ENCODE data around the gene RND3.

RND3 gene

GRCh38 chr2:150476809-150477302 lies 10.6 kb downstream of the RND3 start:
- H3K4me3 ChIP-seq (ENCODE audit: low read depth, low read length), result no peak overlapping the region

DNA sequence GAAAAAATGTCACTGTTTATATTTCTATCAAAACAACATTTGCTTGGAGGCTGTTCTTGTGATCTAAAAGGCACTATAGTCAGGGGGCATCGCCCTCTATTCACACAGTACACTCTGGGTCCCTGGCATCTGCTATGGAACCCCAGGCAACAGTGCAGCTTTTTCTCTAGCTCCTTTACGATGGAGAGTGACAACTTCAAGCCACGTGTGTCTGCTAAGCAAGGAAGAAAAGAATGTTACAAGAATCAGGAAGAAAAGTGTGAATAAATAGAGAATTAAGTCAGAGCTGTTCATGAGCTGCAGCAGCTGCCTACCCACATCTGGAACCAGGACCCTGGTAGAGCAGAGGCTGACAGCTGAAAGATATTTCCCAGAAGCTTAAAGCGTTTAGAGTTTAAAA lies 11.2 kb downstream of the RND3 start:
- no peak overlapping the region for H3K4me3 ChIP-seq (ENCODE audit: low read depth, low read length)

- H3K4me3 ChIP-seq (ENCODE audit: low read depth, low read length), result no peak overlapping the region
Observed at GRCh38 chr2:150475479-150476250, 11.8 kb downstream of the RND3 start.

DNA sequence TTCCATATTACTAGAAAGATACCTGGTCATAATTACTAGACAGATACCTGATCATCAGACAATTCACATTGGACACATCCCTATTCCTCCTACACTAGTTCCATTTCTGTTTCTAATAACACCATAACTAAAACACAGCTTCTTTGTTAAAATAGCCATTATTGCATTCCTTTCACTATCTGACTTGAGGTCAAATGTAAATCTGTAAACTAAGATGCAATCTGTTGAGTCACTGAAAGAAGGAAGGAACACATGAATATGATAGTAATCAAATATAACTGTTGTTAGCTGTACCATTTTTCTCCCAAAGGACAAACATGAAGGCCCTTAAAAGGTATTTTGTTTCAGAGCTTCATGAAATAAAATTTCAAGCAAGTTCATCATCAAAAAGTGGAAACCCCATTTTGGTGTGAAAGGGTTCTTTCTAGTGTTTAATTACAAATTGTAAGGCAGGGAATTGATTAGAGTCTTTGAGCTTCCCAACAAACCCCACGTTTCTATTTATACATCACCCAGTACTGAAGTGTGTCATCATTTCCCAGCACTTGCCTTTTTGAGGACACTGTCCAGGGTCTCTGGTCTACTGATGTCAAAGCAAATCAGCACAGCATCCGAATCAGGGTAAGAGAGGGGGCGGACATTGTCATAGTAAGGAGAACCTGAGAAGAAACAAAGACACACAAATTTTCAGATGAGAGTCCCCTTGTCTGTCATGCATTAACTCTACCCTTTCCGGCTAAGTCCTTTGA lies 13.0 kb downstream of the RND3 start:
- H3K4me3 ChIP-seq (ENCODE audit: low read depth, low read length), result no peak overlapping the region

- no peak overlapping the region for H3K4me3 ChIP-seq (ENCODE audit: low read depth, low read length)
Observed at GRCh38 chr2:150473767-150474166, 13.7 kb downstream of the RND3 start.

- no peak overlapping the region for H3K4me3 ChIP-seq (ENCODE audit: low read depth, low read length)
Observed at GRCh38 chr2:150472511-150472899, 15.0 kb downstream of the RND3 start.

DNA sequence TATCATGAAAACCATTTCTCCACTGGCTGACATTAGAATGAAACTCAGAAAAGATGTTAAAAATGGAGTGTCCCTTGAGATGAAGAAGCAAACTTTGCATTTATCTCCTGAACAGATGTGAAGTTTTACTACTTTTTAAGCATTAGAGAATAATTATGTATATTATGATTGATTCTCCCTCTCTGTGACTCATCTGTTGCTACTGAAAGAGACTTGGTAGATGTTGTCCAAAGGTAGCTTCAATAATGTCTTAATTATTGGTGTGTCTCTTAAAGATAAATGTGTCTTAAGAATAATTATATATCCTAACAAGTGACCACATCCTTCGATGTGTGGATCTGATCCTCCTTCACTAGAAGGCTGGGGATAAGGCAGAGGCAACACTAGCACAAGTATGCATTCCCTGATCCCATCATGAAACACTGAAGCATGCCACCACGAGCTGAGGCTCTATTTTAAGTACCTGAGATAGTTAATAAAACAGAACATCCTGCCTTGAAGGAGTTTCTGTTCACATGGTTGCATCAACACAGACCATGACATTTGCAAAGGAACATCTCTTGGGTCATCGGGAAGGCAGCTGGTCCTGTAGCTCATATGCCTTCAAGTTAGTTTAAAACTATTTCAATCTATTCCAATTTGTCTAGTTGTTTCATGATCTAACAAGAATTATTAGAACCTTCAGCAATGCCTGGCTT lies 15.5 kb downstream of the RND3 start:
- no peak overlapping the region for H3K4me3 ChIP-seq (ENCODE audit: low read depth, low read length)

GRCh38 chr2:150470435-150470834 lies 17.0 kb downstream of the RND3 start:
- no peak overlapping the region for H3K4me3 ChIP-seq (ENCODE audit: low read depth, low read length)

- H3K4me3 ChIP-seq (ENCODE audit: low read depth, low read length), result no peak overlapping the region
Observed at GRCh38 chr2:150469706-150470274, 17.7 kb downstream of the RND3 start.

DNA sequence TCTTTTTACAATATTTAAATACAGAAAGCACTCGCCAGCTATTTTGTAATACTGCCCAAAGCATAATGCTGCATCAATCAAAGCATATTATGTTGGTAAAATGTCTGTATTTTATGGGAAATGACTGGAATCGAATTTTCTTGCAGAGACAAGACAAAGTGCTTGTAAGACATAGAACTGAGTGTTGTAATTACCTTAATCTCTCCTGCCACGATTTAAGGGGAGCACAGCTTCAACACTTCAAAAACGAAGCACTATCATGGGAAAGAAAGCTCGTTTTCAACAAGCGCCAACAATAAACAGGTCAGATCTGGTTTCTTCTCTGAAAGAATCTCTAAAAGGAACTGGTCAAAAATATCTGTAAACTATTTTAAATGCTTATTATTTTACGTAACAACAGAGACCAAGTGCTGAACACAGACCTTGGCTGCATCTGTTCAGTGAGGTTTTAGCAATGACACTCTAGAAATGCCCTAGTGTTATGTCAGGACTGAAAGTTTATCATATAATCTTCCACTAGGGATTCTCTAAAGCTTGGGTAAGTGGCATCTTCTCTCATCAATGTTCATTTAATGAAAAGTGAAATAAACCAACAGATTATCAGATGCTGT lies 19.0 kb downstream of the RND3 start:
- no peak overlapping the region for H3K4me3 ChIP-seq (ENCODE audit: low read depth, low read length)

- no peak overlapping the region for H3K4me3 ChIP-seq (ENCODE audit: low read depth, low read length)
Observed at GRCh38 chr2:150467621-150467963, 19.9 kb downstream of the RND3 start.

DNA sequence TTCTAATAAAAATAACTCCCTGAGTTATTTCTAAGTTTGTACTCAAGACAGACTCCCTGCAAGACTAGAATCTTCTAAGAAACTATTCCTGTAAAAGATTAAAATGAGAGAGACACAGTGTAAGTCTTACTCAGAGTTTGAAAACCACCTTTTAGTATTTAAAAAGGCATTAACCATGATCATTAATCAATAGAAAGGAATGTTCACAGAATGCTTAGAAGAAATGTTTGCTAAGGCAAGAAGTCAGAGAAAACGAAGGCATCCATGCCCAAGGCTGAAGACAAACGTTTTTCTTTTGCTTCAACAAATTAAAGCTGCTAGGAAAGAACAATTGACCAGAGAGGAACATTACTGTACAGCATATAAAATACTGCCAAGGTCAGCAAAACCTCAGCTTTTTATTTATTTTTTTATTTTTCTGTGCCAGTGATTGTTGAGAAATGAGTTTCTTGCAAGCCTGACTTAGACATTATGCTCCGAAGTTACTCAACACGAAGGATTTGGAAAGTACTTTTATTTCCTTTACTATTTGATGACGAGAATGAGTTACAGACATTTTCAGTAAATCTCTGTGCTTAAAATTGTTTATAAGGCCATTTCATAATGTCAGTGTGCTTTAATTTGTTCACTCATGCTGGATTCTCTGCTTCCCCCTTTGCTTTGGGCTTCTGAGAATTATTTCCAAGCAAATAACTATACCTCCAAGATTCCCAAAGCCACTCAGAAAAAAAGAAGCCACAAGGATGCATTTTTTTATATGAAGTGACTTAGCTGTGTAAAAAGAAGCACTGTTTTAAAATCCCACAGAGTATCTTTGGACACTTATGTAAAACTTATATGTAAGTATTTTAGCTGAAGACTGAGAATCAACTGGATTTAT lies 20.5 kb downstream of the RND3 start:
- no peak overlapping the region for H3K4me3 ChIP-seq (ENCODE audit: low read depth, low read length)

GRCh38 chr2:150465703-150466569 lies 21.5 kb downstream of the RND3 start:
- H3K4me3 ChIP-seq (ENCODE audit: low read depth, low read length), result no peak overlapping the region

DNA sequence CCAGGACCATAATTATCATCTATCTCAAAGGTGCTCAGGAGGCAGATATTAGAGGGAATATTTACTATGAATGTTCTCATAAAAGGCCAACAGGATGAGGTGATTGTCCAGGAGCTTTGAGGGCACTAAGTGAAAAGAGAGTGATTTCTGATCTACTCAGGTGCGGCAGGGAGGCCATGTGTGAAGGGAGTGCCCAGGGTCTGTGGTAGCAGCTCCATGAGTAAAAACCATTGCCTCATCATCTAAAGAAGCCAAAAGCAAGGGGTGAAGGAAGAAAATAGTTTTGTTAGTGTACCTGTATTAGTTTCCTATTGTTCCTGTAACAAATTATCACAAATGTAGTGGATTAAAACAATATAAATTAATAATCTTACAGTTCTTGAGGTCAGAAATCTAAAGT lies 22.5 kb downstream of the RND3 start:
- no peak overlapping the region for H3K4me3 ChIP-seq (ENCODE audit: low read depth, low read length)

- H3K4me3 ChIP-seq (ENCODE audit: low read depth, low read length), result no peak overlapping the region
Observed at GRCh38 chr2:150464270-150464669, 23.2 kb downstream of the RND3 start.

DNA sequence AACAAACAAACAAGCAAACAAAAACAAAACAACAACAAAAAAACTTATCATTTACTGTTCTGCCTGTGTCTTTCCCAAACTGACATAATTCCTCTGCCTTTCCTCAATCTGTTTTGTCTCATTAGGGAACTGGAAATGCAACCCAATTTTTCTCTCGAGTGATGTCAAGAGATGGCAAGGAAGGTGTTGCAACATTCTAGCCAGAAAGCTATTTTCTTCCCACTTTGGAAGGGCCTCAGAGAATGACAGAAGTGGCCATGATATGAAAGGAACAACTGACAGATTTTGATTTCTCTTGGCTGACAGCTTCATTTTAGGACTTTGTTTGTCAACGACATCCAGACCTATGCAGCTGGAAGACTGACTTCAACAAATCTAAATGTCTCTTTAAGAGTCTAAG lies 24.7 kb downstream of the RND3 start:
- no peak overlapping the region for H3K4me3 ChIP-seq (ENCODE audit: low read depth, low read length)

DNA sequence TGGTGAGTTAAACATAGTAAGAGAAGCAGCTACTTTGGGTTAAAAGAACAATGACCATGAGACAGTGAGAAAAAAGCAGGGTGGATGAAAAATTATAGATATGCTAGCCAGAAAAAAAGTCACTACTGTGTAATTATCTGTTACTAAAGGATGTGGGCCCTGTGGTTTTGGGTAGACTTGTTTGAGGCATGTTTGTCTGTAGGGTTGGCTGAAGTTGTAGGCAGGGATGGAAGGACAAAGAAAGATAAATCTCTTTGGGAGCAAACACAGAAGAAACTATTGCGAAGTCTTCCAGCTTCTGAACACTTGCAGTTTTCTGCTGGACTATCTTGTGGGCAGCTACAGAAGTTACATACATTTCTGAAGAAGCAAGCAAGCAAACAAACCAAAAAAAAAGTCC lies 28.2 kb downstream of the RND3 start:
- H3K4me3 ChIP-seq (ENCODE audit: low read depth, low read length), result no peak overlapping the region

- H3K4me3 ChIP-seq (ENCODE audit: low read depth, low read length), result no peak overlapping the region
Observed at GRCh38 chr2:150450765-150451164, 36.7 kb downstream of the RND3 start.

GRCh38 chr2:150449856-150450255 lies 37.6 kb downstream of the RND3 start:
- H3K4me3 ChIP-seq (ENCODE audit: low read depth, low read length), result no peak overlapping the region
